ENCODE results near the gene FLT3LG. TPM values are rescaled to one million over a fixed set of nuclear protein-coding genes. Genes with fewer than 3 reads are reported as not detected.

Gene FLT3LG
- total RNA-seq, 1 experiment from 2014 or later: 1.5 TPM

DNA sequence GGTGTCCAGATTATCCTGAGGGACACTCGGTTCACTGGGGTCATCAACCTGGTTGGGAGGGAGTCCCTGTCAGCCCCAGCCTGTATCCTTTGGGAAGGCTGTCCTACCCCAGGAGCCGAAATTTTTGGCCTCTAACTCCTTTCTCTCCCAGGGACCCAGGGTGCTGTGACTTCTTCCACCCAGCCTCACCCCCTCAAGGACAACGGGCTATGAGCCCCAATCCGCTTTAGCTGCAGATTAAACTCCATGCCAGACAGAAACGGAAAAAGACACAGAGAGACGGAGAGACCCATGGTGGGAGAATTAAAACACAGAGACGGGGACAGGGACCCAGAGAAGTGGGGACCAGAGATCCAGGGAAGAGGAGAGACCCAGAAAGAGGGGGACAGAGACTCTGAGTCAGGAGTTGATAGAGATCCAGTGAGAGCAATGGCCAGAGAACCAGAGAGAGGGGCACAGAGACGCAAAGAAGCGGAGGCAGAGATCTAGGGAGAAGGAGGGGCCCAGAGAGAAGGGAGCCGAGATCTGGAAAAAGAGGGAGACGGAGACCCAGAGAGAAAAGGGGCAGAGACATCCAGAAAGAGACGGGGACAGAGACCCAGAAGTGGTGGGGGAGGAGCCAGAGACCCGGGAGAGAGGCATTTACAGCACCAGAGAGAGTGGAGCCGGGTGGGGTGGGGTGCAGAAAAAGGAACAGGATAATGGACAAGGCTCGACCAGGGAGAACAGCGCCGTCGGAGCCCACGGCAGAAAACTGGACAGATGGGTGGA lies 33.4 kb upstream of the FLT3LG start:
- H3K9me3 ChIP-seq (ENCODE audit: control insufficient read depth, insufficient read depth, low read depth, low read length): no peaks in the 10 kb centered on the region
- DNase-seq (ENCODE audit: low read depth, low spot score) (no peak), ATAC-seq (no peak)
- in situ Hi-C loops (cut with HindIII; ENCODE audit: low pct_unique_long_range_greater_than_20kb, low sequenced_read_pairs): no loop called here
- BruUV-seq (replicated peaks): no TSS peak
- intact Hi-C loops (cut with micrococcal nuclease; ENCODE audit: unreplicated experiment): loop anchor here (5.0 kb wide), 1 partner anchor 48 kb away; no protein-coding TSS in a partner anchor
- no peaks in the 10 kb centered on the region; the same call in 1 of the 2 replicates for H3K4me1 ChIP-seq (ENCODE audit: control insufficient read depth, insufficient read depth, low read length)
- H3K27ac ChIP-seq (ENCODE audit: low read length): no peak overlapping the region
- H3K27me3 ChIP-seq (ENCODE audit: control insufficient read depth, insufficient read depth, low read length): peaks cover 9% of the 10 kb centered on the region; the same call in 1 of the 2 replicates
- TF ChIP-seq, protein P1, sequence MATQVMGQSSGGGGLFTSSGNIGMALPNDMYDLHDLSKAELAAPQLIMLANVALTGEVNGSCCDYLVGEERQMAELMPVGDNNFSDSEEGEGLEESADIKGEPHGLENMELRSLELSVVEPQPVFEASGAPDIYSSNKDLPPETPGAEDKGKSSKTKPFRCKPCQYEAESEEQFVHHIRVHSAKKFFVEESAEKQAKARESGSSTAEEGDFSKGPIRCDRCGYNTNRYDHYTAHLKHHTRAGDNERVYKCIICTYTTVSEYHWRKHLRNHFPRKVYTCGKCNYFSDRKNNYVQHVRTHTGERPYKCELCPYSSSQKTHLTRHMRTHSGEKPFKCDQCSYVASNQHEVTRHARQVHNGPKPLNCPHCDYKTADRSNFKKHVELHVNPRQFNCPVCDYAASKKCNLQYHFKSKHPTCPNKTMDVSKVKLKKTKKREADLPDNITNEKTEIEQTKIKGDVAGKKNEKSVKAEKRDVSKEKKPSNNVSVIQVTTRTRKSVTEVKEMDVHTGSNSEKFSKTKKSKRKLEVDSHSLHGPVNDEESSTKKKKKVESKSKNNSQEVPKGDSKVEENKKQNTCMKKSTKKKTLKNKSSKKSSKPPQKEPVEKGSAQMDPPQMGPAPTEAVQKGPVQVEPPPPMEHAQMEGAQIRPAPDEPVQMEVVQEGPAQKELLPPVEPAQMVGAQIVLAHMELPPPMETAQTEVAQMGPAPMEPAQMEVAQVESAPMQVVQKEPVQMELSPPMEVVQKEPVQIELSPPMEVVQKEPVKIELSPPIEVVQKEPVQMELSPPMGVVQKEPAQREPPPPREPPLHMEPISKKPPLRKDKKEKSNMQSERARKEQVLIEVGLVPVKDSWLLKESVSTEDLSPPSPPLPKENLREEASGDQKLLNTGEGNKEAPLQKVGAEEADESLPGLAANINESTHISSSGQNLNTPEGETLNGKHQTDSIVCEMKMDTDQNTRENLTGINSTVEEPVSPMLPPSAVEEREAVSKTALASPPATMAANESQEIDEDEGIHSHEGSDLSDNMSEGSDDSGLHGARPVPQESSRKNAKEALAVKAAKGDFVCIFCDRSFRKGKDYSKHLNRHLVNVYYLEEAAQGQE (IDR thresholded peaks at IDR 0.05; ENCODE audit: insufficient read depth in 1 of 2, low read depth in 2 of 2, low read length in 1 of 2): no peak
- H3K4me3 ChIP-seq (ENCODE audit: low read depth in 2 of 2, low read length in 2 of 2): peak overlapping the region; percentile 28 to 45
- H3K36me3 ChIP-seq (ENCODE audit: control insufficient read depth, insufficient read depth, low read length): no peaks in the 10 kb centered on the region
- ChIA-PET CTCF (no interaction called here), POLR2A (no interaction called here)

DNA sequence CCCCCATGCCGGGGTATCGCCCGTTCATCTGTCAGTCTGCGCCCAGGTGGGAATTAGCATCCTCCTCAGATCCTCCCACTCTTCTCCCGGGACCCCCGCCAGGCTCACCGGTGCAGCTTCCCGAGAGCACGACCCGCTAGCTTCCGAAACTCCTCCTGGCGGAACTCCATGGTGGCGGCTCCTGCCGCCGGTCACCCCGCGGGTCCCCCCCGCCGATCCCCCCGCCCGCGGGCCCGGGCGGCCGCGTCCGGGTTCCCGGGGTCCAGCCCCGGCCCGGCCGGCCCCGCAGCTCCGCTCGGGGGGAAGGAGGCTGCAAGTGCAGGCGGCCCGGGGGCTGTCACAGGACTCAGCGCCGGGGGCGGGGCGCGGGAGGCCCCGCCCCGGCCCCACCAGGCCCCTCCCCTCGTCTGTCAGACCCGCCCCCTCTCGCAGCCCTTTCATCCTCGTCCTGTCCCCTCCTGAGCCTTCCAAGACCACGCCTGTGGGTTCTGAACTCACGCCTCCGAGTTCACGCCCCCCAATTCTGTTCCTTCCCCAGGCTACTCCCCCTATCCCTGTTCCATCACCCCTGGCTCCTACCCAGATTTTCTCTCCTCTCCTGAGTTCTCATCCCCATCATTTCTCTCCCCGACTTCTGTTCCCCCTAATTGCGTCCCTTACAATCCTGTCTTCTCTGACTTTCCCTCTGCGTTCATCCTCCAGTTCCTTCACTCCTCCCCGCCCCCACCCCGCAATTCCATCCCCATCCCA lies 32.6 kb upstream of the FLT3LG start, which contains the start of gene SLC17A7:
SLC17A7 (minus strand) TSS at position 318 of the 750 bp plus-strand sequence; CDS start at position 170, 148 bp downstream.
- Histone ChIP-seq H3K36me3 (ENCODE audit: control insufficient read depth, insufficient read depth, low read length) (no peaks in the 10 kb centered on the region), H3K27ac (ENCODE audit: low read length) (no peak within 1 kb of the TSS), H3K4me1 (ENCODE audit: control insufficient read depth, insufficient read depth, low read length) (no peaks in the 10 kb centered on the region; the same call in 1 of the 2 replicates), H3K4me3 (ENCODE audit: low read depth in 2 of 2, low read length in 2 of 2) (peak within 1 kb of the TSS; percentile 61 to 62), H3K9me3 (ENCODE audit: control insufficient read depth, insufficient read depth, low read depth, low read length) (no peaks in the 10 kb centered on the region), H3K27me3 (ENCODE audit: control insufficient read depth, insufficient read depth, low read length) (peaks cover 9% of the 10 kb centered on the region; the same call in 1 of the 2 replicates)
- ATAC-seq: no peak
- in situ Hi-C loops (cut with HindIII; ENCODE audit: low pct_unique_long_range_greater_than_20kb, low sequenced_read_pairs) (no loop called here), intact Hi-C loops (cut with micrococcal nuclease; ENCODE audit: unreplicated experiment) (loop anchor here (5.0 kb wide), 1 partner anchor 49 kb away; no protein-coding TSS in a partner anchor)
- POLR2A ChIA-PET: interaction anchor here (0.7 kb wide), 1 partner anchor 139 kb away, joined by 9 read pairs; the partner anchor contains the start of gene NOSIP
- CTCF ChIA-PET: interaction anchor here (0.6 kb wide), 1 partner anchor 53 kb away, joined by 3 read pairs; the partner anchor contains the start of gene KASH5
- BruUV-seq (replicated peaks): no TSS peak
- DNase-seq (ENCODE audit: low read depth, low spot score): no peak
- TF ChIP-seq POLR2AphosphoS5 (IDR thresholded peaks at IDR 0.05; ENCODE audit: low read depth, low read length): no peak
- TF ChIP-seq TCF7L2 (IDR thresholded peaks at IDR 0.05; ENCODE audit: low read depth, low read length): 0 out of 2 replicates have a peak, but pooled peaks have one; percentile 18

DNA sequence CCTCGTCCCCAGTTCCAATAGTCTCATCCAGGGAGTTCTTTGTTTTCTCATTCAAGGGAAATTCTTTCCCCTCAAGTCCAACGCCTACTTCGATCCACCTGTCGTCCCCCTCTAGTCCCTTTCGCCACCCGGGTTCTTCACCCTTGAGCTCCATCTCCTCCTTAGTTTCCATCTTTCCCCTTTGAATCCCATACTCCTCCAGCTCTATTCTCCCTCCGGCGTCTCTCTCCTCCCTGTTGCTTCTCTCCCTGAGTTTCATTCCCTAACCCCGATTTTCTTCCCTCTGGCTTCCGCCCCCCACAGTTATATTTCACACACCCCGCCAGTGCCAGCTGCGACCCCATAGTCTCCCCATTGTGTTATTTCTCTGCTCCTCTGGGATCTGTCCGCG lies 32.1 kb upstream of the FLT3LG start:
- CTCF ChIA-PET: interaction anchor here (0.6 kb wide), 1 partner anchor 54 kb away, joined by 3 read pairs; the partner anchor contains the start of gene KASH5
- no peak for ATAC-seq
- intact Hi-C loops (cut with micrococcal nuclease; ENCODE audit: unreplicated experiment): loop anchor here (5.0 kb wide), 1 partner anchor 50 kb away; no protein-coding TSS in a partner anchor
- no TSS peak for BruUV-seq (replicated peaks)
- Histone ChIP-seq H3K27ac (ENCODE audit: low read length) (no peak overlapping the region), H3K9me3 (ENCODE audit: control insufficient read depth, insufficient read depth, low read depth, low read length) (no peaks in the 10 kb centered on the region), H3K27me3 (ENCODE audit: control insufficient read depth, insufficient read depth, low read length) (peaks cover 9% of the 10 kb centered on the region; the same call in 1 of the 2 replicates), H3K4me1 (ENCODE audit: control insufficient read depth, insufficient read depth, low read length) (no peaks in the 10 kb centered on the region; the same call in 1 of the 2 replicates), H3K36me3 (ENCODE audit: control insufficient read depth, insufficient read depth, low read length) (no peaks in the 10 kb centered on the region), H3K4me3 (ENCODE audit: low read depth in 2 of 2, low read length in 2 of 2) (peak overlapping the region; percentile 61 to 62)
- POLR2A ChIA-PET: interaction anchor here (0.7 kb wide), 1 partner anchor 138 kb away, joined by 9 read pairs; the partner anchor contains the start of gene NOSIP
- TF ChIP-seq TCF7L2 (IDR thresholded peaks at IDR 0.05; ENCODE audit: low read depth, low read length) (no peak), POLR2AphosphoS5 (IDR thresholded peaks at IDR 0.05; ENCODE audit: low read depth, low read length) (no peak), SIN3A (IDR thresholded peaks at IDR 0.05; ENCODE audit: borderline replicate concordance, insufficient read depth, low read depth, low read length) (no peak)
- TF ChIP-seq, protein P2, sequence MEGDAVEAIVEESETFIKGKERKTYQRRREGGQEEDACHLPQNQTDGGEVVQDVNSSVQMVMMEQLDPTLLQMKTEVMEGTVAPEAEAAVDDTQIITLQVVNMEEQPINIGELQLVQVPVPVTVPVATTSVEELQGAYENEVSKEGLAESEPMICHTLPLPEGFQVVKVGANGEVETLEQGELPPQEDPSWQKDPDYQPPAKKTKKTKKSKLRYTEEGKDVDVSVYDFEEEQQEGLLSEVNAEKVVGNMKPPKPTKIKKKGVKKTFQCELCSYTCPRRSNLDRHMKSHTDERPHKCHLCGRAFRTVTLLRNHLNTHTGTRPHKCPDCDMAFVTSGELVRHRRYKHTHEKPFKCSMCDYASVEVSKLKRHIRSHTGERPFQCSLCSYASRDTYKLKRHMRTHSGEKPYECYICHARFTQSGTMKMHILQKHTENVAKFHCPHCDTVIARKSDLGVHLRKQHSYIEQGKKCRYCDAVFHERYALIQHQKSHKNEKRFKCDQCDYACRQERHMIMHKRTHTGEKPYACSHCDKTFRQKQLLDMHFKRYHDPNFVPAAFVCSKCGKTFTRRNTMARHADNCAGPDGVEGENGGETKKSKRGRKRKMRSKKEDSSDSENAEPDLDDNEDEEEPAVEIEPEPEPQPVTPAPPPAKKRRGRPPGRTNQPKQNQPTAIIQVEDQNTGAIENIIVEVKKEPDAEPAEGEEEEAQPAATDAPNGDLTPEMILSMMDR (IDR thresholded peaks at IDR 0.05): no peak
- TF ChIP-seq, protein P1 (IDR thresholded peaks at IDR 0.05; ENCODE audit: insufficient read depth in 1 of 2, low read depth in 2 of 2, low read length in 1 of 2): no peak
- DNase-seq (ENCODE audit: low read depth, low spot score): no peak
- in situ Hi-C loops (cut with HindIII; ENCODE audit: low pct_unique_long_range_greater_than_20kb, low sequenced_read_pairs): no loop called here
